GF-D8 (cell line): Measurements from ENCODE around the gene ZNF415.
A peak's percentile ranks its signal among the peaks of the same experiment; 100 is the strongest.
"Not testable (repeated sequence)": the region's sequence is repeated elsewhere in the genome, so short reads cannot be mapped to it uniquely, and the experiment has no call there.

Source experiments
- DNase-seq: peaks from one replicate; lab custom pipeline; 2025; lab: John Stamatoyannopoulos, UW

ZNF415 gene

DNA sequence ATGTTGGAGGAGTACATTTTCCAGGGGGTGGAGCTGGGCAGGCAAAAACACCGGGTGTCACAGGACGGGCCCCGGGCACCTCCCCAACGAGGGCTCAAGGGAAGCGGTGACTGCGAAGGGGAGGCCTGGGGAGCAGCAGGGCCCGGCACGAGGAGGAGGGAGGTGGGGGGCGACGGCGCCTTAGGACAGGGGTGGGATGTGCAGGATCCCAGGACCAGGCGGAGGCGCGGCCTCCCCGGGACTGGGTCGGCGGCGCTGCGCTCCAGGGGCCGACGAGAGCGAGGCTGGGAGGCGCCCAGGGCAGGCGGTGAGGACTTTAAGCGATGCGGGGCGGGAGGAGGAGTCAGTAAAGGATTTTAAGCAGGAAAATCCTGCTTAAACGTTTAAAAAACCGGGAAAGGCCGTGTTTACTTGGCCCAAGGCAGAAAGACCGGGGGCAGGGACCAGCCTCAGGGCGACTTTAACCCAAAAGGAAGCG, 29.9 kb downstream of the ZNF415 start:
- DNase-seq, result no peak

DNA sequence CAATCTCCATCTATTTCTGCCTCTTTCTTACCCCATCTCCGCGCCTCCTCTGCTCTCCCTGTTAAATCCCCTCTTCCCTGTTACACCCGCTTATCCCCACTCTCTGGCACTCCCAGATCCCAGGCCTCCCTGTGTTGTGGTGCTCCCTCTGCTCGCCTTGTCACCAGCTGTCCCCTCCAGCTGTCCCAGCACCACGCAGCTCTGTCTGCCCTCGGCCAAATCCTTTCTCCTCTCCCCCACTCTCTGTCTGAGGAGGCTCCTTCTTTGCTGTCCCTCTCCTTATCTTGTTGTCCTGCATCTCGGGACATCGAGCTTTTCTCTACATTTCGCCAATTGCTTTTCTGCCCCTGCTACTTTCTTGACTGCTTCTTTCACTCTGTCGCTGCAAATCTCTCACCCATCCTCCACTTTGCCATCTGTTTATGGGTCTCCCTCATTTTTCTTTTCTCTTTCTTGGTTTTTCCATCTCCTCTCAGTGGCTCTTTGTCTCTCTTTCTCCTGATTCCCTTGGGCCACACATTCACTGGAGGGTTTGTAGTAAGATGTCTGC, 30.4 kb downstream of the ZNF415 start:
- DNase-seq, result no peak

DNA sequence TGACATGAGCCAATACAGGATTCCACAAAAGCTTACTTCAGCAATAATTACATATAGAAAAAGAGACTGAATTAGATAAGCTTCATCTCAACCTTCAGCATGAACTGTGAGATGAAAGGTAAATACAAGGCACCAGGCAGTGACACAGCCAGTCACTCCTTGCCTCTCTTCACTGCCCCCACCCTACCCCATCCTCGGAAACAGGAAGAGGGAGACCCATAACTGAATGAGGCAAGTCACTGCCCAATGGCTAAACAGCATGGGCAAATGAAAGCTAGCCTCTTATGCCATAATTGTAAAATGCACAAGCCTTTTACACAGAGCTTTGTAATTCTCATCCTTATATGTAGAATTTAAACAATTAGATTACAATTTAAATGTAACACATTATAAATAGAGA, 31.2 kb downstream of the ZNF415 start:
- DNase-seq, result peak; percentile 12

DNA sequence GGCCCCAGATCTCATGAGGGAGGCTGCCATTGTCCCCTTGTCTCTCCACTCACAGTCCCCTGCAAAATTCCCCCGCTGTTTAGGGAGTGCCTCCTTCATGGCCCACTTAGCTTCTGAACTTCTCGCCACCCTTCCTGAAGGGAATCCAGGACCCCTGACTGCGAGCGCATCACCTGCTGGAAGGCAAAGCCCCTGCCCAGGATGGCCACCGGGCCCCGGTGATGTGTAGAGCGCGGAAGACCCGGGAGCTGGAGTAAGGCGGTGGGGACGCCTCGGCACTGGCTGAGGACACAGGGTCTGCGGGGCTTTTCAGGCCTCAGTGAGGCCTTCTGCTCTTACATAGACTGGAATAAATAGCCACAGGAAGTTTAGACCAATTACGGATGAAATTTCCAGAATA, 34.1 kb downstream of the ZNF415 start:
- DNase-seq, result not testable (repeated sequence)

DNA sequence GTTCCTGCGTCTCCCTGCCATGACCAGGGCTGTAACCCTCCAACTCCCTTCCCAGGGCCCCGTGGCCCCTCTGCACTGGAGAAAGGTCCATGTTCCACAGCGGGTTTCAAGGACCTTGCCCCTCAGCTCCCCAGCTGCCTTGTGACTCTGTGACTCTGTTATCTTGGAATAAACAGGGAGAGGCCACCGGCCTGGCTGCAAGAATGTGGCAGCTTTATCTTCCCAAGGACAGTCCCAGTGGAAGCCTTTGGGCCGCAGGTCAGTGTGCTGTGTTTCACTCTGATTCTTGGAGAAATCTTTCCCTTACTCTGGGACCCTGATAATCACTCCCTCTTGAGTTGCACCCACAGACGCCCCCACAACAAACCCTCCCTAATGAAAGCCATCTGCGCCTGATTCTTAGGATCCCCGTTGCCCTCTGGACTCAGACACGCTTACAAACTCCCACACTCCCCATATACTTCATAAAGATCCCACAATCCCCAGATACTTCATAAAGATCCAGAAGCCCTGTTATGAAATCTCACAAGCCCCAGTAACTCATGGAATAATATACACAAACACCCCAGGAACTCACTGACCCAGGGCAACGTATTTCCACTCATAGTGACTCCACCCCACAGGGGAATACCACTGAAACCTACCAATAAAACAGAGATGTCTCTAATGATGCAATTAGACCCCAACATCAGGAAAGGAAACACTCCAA, 35.6 kb downstream of the ZNF415 start:
- DNase-seq, result not testable (repeated sequence)

DNA sequence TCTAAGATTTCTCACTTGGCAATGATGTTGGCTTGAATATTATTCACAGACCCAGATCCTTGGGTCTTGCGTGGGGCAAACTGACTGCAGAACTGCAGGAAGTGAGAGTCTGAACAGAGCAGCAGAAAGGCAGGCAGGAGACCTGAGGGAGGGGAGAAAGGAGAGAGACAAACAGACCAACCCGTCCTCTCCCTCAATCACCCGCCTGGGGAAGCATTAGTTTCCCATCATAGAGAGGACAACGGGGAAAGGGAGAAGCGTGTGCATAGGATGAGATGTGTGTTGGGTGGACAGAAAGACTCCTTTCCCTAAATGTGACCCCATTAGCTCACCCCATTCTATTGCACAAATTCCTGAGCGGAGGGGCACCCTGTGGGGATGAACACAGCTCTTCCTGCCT, 36.1 kb downstream of the ZNF415 start:
- DNase-seq, result not testable (repeated sequence)

DNA sequence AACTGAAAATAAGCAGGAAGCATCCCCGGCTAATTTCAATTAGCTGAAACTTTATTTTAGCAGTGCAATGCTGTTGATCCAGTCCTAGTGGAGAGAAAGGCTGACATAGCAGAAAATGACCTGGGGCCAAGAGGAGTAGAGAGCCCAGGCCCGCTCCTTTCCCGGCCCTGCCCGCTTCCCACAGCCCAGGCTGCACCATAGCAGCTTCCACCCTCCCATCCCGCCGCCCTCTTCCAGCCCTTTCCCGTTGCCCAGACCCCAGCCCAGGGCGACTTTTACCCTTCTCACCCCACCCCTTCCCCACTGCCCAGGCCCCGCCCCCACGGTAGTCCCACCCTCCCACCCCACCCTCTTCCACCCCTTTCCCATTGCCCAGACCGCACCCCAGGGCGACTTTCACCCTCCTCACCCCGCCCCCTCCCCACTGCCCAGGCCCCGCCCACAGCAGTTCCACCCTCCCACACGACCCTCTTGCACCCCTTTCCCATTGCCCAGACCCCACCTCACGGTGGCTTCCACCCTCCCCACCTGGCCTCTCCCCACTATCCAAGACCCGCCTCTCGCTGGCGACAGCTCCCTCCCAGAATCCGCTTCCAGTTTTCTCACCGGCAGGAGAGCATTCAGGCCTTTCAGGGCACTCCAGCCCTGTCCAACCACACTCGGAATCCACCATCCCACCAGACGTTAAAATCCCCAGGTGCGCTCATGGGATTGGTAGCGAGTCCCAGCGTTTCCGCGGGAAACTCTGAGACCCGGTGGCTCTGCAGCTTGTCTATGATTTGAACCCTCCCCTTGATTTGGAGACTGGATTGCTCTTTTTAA, 37.7 kb downstream of the ZNF415 start:
- no peak for DNase-seq

DNA sequence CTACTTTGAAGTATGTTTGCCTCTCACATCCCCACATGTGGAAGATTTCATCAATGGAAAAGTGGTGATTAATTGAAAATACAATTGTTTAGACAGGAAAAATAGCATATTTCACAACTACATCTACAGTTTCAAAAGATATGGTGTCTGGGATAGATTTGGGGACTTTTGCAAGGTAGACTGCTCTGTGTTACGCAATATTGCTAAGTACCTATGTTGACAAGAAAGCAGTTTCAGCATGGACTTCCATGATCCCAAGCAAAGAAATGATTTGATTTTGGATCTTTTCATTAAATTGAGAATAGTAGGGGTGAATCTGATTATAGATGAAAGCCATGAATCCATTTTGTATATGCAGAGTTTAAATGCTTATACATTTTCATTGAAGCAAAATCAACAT, 40.0 kb downstream of the ZNF415 start:
- DNase-seq, result no peak

DNA sequence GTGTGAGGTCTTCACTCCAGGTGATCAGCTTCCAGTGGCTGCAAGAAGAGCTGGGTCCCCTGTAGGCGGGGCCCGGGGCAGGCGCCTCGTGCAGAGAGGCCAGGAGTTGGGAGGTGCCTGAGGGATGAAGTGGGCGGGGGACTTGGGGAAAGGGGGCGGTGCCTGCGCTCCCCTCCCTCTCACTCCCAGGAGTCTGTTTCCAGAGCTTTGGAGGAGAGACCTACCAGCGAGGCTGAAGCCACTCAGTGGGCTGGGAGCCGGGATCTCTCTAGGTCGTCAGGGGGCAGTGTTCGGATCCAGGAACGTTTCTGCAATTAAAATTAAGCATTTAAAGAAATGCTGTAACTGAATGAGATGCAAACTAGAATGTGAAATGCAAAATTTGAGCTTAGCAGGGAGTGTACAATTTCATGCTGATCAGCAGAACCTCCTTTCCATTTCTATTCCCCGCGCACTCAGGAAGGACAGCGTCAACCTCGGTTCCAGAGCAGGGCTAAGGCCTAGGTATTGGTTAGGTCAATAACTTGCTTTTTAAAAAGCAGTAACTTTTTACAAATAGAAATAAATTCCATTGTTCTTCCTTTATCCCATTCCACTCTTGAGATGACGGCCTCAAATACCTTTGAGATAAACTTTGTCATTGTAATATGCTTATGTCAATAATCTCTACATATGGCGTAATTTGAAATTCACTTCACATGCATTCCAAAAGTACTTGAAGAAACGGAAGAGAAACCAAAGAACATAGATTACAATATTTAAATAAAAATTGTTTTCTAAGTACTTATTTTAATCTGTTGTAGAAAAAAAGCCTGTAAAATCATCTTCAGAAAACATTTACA, 41.1 kb downstream of the ZNF415 start:
- no peak for DNase-seq

DNA sequence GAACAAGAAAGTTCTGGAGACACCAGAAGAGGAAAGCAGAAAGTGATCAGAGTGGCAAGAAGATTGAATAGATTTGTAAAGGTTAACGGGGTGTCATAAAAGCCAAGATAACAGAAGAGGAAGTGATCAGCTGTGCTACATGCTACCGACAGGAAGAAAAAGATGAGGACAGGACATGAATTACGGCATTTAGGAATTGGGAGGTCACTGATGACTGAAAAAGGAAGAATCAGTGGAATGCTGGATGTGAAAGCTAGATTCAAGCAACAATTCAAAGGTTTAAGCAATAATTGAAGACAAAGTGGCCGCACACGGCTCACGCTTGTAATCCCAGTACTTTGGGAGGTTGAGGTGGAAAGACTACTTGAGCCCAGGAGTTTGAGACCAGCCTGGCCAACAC, 44.6 kb downstream of the ZNF415 start:
- no peak for DNase-seq

DNA sequence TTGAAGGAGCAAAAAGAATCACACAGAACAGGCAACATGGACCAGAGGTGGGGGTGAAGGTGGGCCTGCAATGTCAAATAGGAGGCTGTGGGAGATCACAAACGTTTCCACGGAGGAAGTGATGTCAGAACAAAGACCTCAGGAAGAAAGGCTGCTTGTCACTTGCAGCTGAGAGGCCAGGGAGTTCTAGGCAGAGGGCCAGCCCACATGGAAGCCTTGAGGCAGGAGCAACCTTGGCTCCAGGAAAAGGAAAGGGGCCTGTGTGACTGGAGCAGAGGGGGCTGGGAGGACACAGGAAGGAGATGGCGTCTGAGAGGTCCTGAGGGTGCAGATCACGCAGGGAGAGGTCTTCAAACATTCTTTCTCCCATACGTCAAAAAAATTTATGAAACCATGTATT, 45.8 kb downstream of the ZNF415 start:
- DNase-seq, result no peak

DNA sequence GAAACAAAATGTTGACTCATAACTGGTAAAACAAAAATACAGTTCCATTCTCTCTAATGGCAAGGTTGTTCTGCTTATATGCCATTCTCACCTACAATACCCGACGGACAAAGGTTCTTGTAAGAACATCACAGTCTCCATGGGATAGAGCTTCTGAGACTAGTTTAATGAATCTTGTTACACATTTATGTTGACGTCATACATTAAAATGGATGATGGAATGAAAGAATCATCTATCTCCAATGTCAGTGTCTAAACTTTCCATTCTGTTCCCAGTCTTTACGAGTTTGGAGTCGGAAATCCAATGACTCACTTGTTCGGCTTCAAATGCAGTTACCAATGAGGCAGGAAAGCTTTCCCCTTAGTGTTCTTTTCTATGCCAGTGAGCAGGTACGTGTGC, 47.2 kb downstream of the ZNF415 start:
- DNase-seq, result no peak

DNA sequence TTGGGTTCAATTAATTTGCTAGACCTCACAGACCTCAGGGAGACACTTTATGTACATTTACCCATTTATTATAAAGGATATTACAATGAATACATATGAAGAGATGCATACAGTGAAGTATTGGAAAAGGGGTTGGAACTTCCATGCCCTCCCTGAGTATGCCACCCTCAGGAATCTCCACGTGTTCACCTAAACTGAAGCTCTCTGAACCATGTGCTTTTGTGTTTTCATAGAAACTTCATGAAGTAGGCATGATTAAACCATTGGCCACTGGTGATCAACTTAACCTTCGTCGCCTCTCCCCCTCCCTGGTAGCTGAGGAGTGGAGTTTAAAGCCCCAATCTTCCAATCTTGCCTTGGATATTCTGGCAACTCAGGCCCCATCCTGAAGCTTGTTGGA, 49.8 kb downstream of the ZNF415 start:
- DNase-seq, result no peak

DNA sequence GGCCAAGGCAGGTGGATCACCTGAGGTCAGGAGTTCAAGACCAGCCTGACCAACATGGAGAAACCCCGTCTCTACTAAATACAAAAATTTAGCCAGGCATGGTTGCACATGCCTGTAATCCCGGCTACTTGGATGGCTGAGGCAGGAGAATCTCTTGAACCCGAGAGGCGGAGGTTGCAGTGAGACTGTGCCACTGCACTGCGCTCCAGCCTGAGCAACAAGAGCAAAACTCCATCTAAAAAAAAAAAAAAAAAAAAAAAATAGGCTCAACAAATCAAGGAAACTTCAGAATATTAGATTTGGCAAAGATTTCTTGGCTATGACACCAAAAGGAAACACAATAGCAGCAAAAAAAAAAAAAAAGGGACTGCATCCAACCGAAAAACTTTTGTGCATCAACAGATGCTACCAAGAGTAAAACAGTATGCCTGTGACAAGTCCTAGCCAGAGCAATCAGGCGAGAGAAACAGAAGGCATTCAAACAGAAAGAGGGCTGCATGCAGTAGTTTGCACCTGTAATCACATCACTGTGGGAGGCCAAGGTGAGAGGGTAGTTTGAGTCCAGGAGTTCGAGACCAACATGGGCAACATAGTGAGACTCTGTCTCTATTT, 53.3 kb downstream of the ZNF415 start:
- no peak for DNase-seq

DNA sequence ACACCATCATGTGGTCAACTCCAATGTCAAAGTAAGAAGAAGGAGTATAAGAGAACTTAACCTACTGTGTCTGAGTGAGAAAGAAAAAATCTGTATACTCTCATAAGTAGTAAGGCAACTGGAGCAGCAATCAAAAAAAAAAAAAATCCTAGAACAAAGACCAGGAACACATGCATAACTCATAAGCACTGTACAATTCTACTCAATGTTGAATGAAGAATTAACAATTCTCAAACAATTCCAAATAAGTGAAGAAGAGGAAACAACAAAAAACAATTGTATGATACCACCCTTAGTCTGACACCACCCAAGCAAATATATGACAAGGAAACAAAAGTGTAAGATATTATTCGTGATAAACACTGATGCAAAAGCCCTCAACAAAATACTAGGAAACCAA, 54.0 kb downstream of the ZNF415 start:
- DNase-seq, result no peak

DNA sequence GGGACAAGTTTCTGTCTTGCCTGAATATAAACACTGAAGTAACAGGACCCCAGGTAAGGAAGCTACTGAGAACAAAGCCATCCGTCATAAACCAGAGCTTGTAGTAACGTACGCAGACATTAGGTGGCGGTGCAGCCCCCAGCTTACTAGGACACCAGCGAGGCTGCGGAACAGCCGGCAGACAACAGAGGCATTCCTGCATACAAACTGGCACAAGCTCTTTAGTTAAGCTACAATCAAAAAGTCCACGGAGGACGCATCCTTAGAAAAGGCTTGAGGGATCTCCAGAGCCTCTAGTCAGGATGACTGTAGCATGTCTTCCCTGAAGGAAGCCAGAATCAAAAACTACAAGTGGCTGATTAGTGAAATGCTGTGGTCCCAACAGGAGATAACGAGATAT, 55.7 kb downstream of the ZNF415 start:
- DNase-seq, result no peak

DNA sequence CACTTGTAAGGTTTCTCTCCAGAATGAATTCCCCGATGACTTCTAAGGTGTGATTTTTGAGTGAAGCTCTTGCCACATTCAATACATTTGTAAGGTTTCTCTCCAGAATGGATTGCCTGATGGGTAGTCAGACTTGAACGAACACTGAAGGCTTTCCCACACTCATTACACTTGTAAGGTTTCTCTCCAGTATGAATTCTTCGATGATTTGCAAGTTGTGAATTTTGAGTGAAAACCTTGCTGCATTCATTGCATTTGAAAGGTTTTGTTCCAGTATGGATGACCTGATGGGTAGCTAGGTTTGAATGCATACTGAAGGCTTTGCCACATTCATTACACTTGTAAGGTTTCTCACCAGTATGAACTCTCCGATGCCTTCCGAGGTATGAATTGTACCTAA, 63.9 kb downstream of the ZNF415 start:
- no peak for DNase-seq

DNA sequence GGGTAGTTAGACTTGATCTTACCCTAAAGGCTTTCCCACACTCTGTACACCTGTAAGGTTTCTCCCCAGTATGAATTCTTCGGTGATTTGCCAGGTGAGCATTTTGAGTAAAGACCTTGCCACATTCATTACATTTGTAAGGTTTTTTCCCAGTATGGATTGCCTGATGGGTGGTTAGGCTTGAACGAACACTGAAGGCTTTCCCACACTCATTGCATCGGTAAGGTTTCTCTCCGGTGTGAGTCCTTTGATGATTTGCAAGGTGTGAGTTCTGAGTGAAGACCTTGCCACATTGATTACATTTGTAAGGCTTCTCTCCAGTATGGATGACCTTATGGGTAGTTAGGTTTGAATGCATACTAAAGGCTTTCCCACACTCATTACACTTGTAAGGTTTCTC, 64.5 kb downstream of the ZNF415 start:
- no peak for DNase-seq

DNA sequence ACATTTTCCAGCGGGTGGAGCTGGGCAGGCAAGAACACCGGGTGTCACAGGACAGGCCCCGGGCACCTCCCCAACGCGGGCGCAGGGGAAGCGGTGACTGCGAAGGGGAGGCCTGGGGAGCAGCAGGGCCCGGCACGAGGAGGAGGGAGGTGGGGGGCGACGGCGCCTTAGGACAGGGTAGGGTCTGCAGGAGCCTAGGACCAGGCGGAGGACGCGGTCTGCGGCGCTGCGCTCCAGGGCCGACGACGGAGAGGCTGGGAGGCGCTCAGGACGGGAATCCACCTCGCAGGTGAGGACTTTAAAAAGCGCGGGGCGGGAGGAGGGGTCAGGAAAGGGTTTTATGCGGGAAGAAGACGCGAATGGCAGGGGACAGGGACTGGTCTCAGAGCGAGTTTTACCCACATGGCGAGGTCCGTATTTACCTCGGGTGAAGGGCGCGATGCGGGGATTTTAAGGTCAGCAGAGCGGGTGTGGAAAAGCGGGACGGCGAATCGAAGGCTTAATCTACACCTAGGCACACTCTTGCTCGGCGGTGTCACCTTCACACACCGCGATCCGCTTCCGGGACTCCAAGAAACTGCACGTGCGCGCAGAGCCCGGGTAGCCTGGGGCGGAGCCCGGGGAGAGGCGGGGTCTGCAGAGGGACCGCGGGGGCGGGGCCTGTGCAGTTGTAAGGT, 74.7 kb downstream of the ZNF415 start:
- no peak for DNase-seq
